GM18505 (cell line): ENCODE measurements around the gene TTC7B.

ENCODE experiments used
- ATAC-seq: cut with Tn5 transposase; IDR thresholded peaks from one replicate; pipeline ENCODE4 v1.9.1; 2021; ENCODE audit not compliant: unreplicated experiment
- POLR2A ChIP-seq: IDR thresholded peaks from 4 replicates; pipeline ENCODE4 v1.6.1; 2011; ENCODE audit warnings: borderline replicate concordance; ENCODE audit not compliant: insufficient read depth, insufficient read length; ENCODE audit errors: extremely low read depth

The TTC7B gene

GRCh38 chr14:90785471-90785870, 30.8 kb downstream of the TTC7B start:
- ATAC-seq: no peak
- no peak for TF ChIP-seq POLR2A

GRCh38 chr14:90784621-90785270, 31.5 kb downstream of the TTC7B start:
- ATAC-seq: no peak

GRCh38 chr14:90783344-90783743, 32.9 kb downstream of the TTC7B start:
- no peak for TF ChIP-seq POLR2A
- ATAC-seq: no peak

More at GRCh38 chr14:90784621-90785270, 31.5 kb downstream of the TTC7B start:
- TF ChIP-seq POLR2A: no peak

GRCh38 chr14:90782892-90783291, 33.3 kb downstream of the TTC7B start:
- no peak for TF ChIP-seq POLR2A
- ATAC-seq: no peak

GRCh38 chr14:90781876-90782275, 34.4 kb downstream of the TTC7B start:
- no peak for TF ChIP-seq POLR2A
- ATAC-seq: no peak

GRCh38 chr14:90781344-90781761, 34.9 kb downstream of the TTC7B start:
- no peak for TF ChIP-seq POLR2A

GRCh38 chr14:90780519-90780918, 35.7 kb downstream of the TTC7B start:
- no peak for TF ChIP-seq POLR2A
- ATAC-seq: no peak

More at GRCh38 chr14:90781344-90781761, 34.9 kb downstream of the TTC7B start:
- ATAC-seq: no peak

GRCh38 chr14:90778571-90779255, 37.5 kb downstream of the TTC7B start:
- no peak for TF ChIP-seq POLR2A
- no peak for ATAC-seq

GRCh38 chr14:90777830-90778485, 38.3 kb downstream of the TTC7B start:
- no peak for TF ChIP-seq POLR2A
- no peak for ATAC-seq

GRCh38 chr14:90777358-90777757, 38.9 kb downstream of the TTC7B start:
- TF ChIP-seq POLR2A: no peak
- no peak for ATAC-seq

- no peak for TF ChIP-seq POLR2A
- ATAC-seq: no peak
Measured at GRCh38 chr14:90775441-90775840, 40.8 kb downstream of the TTC7B start.

GRCh38 chr14:90774316-90774715, 41.9 kb downstream of the TTC7B start:
- ATAC-seq: no peak
- no peak for TF ChIP-seq POLR2A

- no peak for TF ChIP-seq POLR2A
- ATAC-seq: no peak
Measured at GRCh38 chr14:90773705-90774104, 42.5 kb downstream of the TTC7B start.

- no peak for TF ChIP-seq POLR2A
Measured at GRCh38 chr14:90773196-90773486, 43.1 kb downstream of the TTC7B start.

More at GRCh38 chr14:90773196-90773486, 43.1 kb downstream of the TTC7B start:
- no peak for ATAC-seq
